Cardiac ventricle fibroblast (primary cell): ENCODE data around the gene PDXP. TPM values are rescaled to one million over a fixed set of nuclear protein-coding genes. Genes with fewer than 3 reads are reported as not detected.

Experiments
- total RNA-seq: library from RNA; depleted of rRNA; stranded (reverse); fragments of >200 nt; gene quantifications from 2 replicates; pipeline ENCODE4 v1.2.3, GENCODE V29; 2015

PDXP gene, protein sequence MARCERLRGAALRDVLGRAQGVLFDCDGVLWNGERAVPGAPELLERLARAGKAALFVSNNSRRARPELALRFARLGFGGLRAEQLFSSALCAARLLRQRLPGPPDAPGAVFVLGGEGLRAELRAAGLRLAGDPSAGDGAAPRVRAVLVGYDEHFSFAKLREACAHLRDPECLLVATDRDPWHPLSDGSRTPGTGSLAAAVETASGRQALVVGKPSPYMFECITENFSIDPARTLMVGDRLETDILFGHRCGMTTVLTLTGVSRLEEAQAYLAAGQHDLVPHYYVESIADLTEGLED
- 6.5 and 9.9 TPM in 2 replicates for total RNA-seq

DNA sequence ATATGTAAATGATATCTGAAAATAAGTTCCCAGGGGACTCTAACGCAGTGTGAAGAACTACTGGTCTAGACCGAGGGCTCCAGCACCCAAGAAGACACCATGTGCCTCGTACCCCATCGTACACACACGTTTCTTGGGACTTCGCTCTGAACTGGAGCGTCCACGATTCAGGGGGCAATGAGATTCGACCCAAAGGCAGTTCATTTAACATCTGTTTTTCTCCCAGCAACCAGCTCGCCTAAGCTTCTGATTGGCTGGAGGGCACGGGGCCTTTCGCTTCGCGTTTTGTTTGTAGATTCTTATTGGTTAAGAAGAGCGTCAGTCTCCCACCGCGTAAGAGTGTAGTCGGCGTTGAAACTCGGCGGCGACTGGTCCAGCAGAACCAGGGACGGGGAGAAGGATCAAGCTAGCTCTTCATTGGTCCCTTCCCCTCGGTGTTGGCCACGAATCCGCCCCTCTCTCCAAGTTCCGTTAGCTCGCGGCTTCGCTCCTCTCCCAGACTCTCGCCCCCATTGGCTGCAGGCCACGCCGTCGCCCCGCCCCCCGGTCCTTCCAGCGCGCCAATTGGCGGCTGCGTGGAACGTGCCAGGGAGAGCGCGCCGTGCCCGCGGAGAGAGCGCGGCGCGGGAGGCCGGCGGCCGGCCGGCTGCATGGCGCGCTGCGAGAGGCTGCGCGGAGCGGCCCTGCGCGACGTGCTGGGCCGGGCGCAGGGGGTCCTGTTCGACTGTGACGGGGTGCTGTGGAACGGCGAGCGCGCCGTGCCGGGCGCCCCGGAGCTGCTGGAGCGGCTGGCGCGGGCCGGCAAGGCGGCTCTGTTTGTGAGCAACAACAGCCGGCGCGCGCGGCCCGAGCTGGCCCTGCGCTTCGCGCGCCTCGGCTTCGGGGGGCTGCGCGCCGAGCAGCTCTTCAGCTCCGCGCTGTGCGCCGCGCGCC, at the start of gene PDXP:
PDXP (plus strand) TSS at position 591 of the 933 bp plus-strand sequence; CDS start at position 651, 60 bp downstream.

DNA sequence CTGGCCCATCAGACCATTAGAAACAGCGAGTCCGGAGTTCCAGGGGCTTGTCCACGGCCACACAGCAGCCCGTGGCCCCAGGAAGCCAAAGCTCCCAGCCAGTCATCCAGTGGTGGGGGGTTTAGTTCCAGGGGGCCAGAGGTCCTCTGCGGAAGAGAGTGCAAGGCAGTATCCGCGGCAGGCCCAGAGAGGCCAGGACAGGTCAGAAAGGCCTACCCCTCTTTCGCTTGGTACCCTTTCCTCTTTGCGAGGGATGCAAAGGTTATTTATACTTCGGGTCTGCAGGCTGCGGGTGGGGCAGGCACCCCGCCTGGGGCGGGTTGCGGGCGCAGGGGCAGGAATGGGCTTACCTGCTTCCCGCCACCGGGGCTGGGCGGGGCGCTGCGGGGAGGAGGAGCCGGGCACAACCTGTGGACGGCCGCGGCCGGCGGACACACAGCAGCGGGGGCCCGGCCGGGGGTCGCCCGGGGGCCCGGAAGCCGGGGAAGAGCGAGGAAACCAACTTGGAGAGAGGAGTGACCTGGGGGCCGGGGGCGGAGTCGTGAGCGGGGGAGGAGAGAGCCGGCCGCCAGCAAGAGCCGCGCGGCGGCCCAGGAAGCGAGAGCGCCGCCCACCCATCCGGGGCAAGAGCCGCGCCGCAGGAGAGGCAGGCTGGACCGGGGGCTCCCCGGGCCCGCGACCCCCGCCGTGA, 19.3 kb upstream of the PDXP start, which contains the start of gene SH3BP1:
SH3BP1 (plus strand) TSS at position 600 of the 691 bp plus-strand sequence. CDS start 119 bp downstream, outside the sequence.

DNA sequence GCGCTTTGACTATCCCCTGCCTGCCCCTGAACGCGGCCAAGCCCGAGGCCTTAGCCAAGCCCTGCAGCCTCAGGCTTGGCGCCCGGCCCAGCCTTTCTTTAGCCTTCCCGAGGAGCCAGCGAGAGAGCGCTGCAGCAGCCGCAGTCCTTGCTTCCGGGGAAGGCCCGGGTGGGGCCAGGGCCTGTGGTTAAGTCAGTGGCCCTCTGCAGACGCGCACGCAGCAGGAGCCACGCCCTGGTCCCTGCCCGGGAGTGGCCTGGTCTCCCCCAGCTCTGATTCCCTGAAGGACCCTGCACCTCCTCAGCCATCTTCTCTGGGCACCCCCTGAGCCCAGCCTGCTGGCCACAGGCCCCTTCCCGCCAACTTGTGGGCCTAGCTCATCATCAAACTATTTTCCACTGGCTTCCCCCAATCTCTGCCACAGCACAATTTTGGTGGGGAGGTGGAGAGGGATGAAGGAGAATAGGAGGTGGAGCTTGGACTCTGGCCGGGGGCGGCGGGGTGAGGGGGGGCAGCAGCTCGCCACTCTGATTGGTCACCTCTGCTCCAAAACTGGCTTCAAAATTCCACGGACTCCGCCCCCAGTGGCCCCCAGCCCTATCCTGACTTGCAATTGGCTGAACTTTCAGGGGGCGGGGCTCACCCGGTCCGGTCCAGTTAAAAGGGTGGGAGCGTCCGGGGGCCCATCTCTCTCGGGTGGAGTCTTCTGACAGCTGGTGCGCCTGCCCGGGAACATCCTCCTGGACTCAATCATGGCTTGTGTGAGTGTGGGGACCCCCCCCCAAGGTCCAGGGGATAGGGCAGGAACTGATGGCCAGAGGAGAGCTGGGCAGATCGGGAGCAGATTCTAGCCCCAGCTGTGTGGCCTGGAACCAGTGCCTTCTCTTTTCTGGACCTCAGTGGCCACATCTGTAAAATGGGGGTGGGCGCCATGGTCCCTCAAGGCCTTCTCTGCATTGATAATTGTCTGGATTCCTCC, 16.7 kb downstream of the PDXP start, which contains the start of gene LGALS1:
LGALS1 (plus strand) TSS at position 686 of the 979 bp plus-strand sequence; CDS start at position 753, 67 bp downstream.

DNA sequence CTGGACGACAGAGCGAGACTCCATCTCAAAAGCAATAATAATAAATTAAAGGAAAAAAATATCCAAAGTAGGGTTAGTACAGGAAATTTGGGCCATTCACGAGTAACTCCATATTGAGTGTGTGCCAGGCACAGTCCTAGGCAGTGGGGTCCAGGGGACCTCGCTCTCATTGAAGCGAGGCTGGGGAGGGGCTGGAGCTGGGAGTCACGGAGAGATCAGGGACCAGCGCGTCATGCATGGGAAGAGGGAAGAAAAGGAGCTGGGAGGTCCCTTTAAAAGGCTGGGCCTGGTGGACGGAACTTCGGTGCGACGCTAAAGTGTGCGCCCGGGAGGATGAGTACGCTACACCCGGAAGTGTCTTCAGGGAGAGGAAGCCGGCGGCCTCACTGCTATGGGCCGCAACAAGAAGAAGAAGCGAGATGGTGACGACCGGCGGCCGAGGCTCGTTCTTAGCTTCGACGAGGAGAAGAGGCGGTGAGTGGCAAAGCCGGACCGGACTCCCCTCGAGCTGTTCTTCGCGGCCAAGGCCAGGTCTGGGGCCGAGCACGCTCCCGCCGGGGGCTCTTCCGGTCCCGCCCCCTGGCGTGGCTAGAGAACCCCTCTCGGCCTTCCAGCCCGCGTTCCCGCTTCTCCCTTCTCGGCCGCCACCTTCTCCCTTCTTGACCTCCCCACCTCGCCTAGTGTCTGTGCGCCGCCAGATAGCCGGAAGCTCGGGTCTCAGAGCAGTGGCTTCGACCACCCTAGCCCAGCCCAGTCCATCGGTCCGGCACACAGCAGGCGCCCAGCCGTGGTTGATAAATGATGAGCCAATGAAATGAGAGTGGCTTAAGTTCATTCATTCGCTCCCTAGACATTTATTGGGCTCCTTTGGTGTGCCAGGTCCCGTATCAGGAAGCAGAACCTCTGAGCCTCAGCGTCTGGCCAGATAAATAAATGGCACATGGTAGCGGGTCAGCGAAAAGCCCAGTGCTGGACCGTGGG, 27.8 kb downstream of the PDXP start, which contains the start of gene NOL12:
NOL12 (plus strand) TSS at position 342 of the 981 bp plus-strand sequence; CDS start at position 392, 50 bp downstream.

DNA sequence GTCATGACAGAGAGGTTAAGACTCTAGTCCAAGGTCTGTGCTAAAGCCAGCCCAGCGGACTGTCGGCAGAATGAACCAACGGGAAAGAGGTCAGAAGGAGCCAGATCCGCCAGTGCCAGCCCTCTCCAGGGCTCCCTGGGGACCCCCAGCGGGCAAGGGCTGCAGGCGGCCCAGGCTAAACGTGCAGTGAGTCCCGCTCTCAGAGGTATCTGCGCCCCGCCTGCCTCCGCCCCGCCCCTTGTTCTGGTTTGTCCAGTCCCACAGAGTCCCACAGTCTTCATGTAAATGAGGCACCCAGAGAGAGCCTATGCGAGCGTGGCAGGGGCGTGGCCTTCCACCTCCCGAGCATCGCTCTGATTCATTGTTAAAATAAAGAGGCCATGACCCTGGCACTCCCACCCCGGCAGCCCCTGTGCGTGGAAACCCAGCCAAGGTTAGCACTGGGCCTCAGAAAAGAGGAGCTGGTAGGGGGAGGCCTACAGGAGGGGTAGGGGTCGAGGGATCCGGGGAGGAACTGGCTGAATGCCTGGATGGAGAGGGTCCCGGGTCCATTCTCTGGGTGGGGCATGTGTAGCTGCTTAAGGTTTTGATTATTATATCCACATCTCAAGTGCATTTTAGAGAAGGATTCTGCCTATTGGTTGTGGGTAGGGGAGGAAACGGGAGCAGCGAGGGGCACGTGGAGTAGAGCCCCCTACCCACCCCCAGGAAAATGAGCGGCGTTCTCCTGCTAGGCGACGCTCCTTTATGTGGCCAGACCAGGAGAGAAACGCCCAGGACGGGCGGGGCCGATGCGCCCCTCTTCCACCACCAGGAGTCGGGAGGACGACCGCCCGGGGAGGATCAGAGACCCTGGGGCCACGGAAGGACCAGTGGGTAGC, 38.4 kb downstream of the PDXP start, which contains the start of gene TRIOBP:
TRIOBP (plus strand) TSS at position 392 of the 881 bp plus-strand sequence. CDS start 4,318 bp downstream, outside the sequence.

Other genes starting within 250 kb of the PDXP start
- 0.59 and 3.8 TPM in 2 replicates for gene ELFN2, start 231.2 kb upstream of the PDXP start, total RNA-seq
- 0.24 and 1.1 TPM in 2 replicates for gene MFNG, start 172.3 kb upstream of the PDXP start, total RNA-seq
- 4.1 and 5.6 TPM in 2 replicates for gene CARD10, start 139.3 kb upstream of the PDXP start, total RNA-seq
- gene CDC42EP1, start 98.2 kb upstream of the PDXP start, total RNA-seq: 67.3 and 73.9 TPM in 2 replicates
- not detected in 2 replicates for gene LGALS2, start 78.6 kb upstream of the PDXP start, total RNA-seq
- gene GGA1, start 49.9 kb upstream of the PDXP start, total RNA-seq: 18.8 and 20.7 TPM in 2 replicates
- 14.5 and 16.0 TPM in 2 replicates for gene SH3BP1, start 19.1 kb upstream of the PDXP start, total RNA-seq
- 4,931 and 6,137 TPM in 2 replicates for gene LGALS1, start 16.9 kb downstream of the PDXP start, total RNA-seq
- gene NOL12, start 27.6 kb downstream of the PDXP start, total RNA-seq: 12.9 and 28.6 TPM in 2 replicates
- 120 and 124 TPM in 2 replicates for gene TRIOBP, start 38.3 kb downstream of the PDXP start, total RNA-seq
- gene GCAT, start 149.2 kb downstream of the PDXP start, total RNA-seq: 26.2 and 42.1 TPM in 2 replicates
- gene GALR3, start 164.7 kb downstream of the PDXP start, total RNA-seq: 0.62 TPM in 1 of 2 replicates, not detected in the other
- gene ANKRD54, start 185.6 kb downstream of the PDXP start, total RNA-seq: 29.6 and 39.3 TPM in 2 replicates
- gene EIF3L, start 190.7 kb downstream of the PDXP start, total RNA-seq: 351 and 413 TPM in 2 replicates
- 24.8 and 26.9 TPM in 2 replicates for gene MICALL1, start 247.6 kb downstream of the PDXP start, total RNA-seq